ENCODE results near the gene METTL13. TPM values are rescaled to one million over a fixed set of nuclear protein-coding genes. Genes with fewer than 3 reads are reported as not detected.
A peak's percentile ranks its signal among the peaks of the same experiment; 100 is the strongest.

METTL13 gene
- total RNA-seq, 4 donors from 2014 or later = 19.9 to 23.8 (median 22.7) TPM

GRCh38 chr1:171800342-171800741, 18.9 kb downstream of the METTL13 start:
- intact Hi-C loops (cut with DNase I) = loop anchor here (2.0 kb wide), 1 partner anchor 184 kb away; no protein-coding TSS in a partner anchor

GRCh38 chr1:171800851-171801250, 19.4 kb downstream of the METTL13 start:
- no peak for TF ChIP-seq POLR2A (IDR thresholded peaks at IDR 0.05)
- TF ChIP-seq, protein P1, sequence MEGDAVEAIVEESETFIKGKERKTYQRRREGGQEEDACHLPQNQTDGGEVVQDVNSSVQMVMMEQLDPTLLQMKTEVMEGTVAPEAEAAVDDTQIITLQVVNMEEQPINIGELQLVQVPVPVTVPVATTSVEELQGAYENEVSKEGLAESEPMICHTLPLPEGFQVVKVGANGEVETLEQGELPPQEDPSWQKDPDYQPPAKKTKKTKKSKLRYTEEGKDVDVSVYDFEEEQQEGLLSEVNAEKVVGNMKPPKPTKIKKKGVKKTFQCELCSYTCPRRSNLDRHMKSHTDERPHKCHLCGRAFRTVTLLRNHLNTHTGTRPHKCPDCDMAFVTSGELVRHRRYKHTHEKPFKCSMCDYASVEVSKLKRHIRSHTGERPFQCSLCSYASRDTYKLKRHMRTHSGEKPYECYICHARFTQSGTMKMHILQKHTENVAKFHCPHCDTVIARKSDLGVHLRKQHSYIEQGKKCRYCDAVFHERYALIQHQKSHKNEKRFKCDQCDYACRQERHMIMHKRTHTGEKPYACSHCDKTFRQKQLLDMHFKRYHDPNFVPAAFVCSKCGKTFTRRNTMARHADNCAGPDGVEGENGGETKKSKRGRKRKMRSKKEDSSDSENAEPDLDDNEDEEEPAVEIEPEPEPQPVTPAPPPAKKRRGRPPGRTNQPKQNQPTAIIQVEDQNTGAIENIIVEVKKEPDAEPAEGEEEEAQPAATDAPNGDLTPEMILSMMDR (IDR thresholded peaks at IDR 0.05) = no peak
- 66 to 81% methylated on average over 3 of the region's 3 CpGs for WGBS, 2 donors
- no peak for DNase-seq
- Histone ChIP-seq H3K4me3 (replicated peaks in 1 of 3) (no peak overlapping the region), H3K27ac (no peak overlapping the region), H3K27me3 (no peaks in the 10 kb centered on the region), H3K36me3 (peaks cover 0 to 13% of the 10 kb centered on the region in 2 donors), H3K4me1 (peaks cover 15 to 17% of the 10 kb centered on the region in 2 donors), H3K9me3 (no peaks in the 10 kb centered on the region)
- intact Hi-C loops (cut with DNase I) = loop anchor here (2.0 kb wide), 1 partner anchor 184 kb away; no protein-coding TSS in a partner anchor

More at GRCh38 chr1:171800342-171800741, 18.9 kb downstream of the METTL13 start:
- 92 to 95% methylated on average over 3 of the region's 3 CpGs for WGBS, 2 donors
- Histone ChIP-seq H3K4me1 (peaks cover 15 to 17% of the 10 kb centered on the region in 2 donors), H3K36me3 (peaks cover 5 to 17% of the 10 kb centered on the region in 2 donors), H3K27ac (no peak overlapping the region), H3K27me3 (no peaks in the 10 kb centered on the region), H3K9me3 (no peaks in the 10 kb centered on the region), H3K4me3 (replicated peaks in 1 of 3) (no peak overlapping the region)
- no peak for TF ChIP-seq POLR2A (IDR thresholded peaks at IDR 0.05)
- TF ChIP-seq, protein P1 (IDR thresholded peaks at IDR 0.05) = no peak
- DNase-seq = no peak

DNA sequence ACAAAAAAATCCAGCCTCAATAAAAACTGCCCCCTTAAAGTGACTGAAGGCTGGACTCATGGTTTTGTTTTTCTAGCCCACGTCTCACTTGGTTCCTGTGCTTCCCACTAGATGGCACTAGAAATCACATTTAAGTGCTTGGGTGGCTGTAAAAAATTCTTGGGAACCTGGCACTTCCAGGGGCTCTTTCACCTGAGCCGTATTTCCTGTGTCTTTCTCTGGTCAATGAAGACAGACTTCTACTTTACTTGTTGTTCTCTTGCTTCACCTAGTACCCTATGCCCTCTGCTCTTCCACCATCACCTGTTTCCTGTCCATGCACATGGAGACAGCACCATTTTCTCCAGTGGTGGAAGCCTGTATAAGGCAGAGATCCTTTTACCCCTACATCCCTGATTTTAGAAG, 20.0 kb downstream of the METTL13 start:
- intact Hi-C loops (cut with DNase I) = loop anchor here (2.0 kb wide), 1 partner anchor 183 kb away; no protein-coding TSS in a partner anchor
- WGBS, 2 donors = 3 to 8% methylated on average over 2 of the region's 2 CpGs
- no peaks in the 10 kb centered on the region for H3K27me3 ChIP-seq
- peaks cover 0 to 8% of the 10 kb centered on the region in 2 donors for H3K36me3 ChIP-seq
- peak in 1 of 2 donors; percentile 31 for DNase-seq
- TF ChIP-seq POLR2A (IDR thresholded peaks at IDR 0.05) = no peak
- TF ChIP-seq, protein P1 (IDR thresholded peaks at IDR 0.05) = peak; percentile 53 to 89 (median 82)
- H3K9me3 ChIP-seq = no peaks in the 10 kb centered on the region
- peaks cover 15 to 17% of the 10 kb centered on the region in 2 donors for H3K4me1 ChIP-seq
- no peak overlapping the region for H3K4me3 ChIP-seq (replicated peaks in 1 of 3)
- no peak overlapping the region for H3K27ac ChIP-seq

DNA sequence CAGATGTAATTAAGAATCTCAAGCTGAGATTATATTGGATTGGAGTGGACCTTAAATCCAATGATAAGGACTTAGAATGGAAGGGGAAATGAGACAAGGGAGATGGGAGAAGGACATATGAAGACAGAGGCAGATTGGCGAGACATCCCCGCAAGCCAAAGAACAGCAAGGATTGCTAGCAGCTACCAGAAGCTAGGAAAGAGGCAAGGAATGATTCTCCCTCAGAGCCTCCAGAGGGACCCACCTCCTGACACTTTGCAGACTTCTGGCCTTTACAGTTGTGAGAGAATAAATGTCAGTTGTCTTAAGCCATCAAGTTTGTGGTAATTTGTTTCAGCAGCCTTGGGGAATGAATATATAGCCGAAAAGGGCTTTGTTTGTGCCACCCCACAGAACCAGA, 20.7 kb downstream of the METTL13 start:
- Histone ChIP-seq H3K27me3 (no peaks in the 10 kb centered on the region), H3K36me3 (peaks cover 0 to 1% of the 10 kb centered on the region in 2 donors), H3K27ac (no peak overlapping the region), H3K4me3 (replicated peaks in 1 of 3) (no peak overlapping the region), H3K4me1 (peaks cover 15 to 17% of the 10 kb centered on the region in 2 donors), H3K9me3 (no peaks in the 10 kb centered on the region)
- TF ChIP-seq POLR2A (IDR thresholded peaks at IDR 0.05) = no peak
- TF ChIP-seq, protein P1 (IDR thresholded peaks at IDR 0.05) = no peak
- intact Hi-C loops (cut with DNase I) = no loop called here
- WGBS, 2 donors = 94% methylated on average over 3 of the region's 3 CpGs
- DNase-seq = no peak

DNA sequence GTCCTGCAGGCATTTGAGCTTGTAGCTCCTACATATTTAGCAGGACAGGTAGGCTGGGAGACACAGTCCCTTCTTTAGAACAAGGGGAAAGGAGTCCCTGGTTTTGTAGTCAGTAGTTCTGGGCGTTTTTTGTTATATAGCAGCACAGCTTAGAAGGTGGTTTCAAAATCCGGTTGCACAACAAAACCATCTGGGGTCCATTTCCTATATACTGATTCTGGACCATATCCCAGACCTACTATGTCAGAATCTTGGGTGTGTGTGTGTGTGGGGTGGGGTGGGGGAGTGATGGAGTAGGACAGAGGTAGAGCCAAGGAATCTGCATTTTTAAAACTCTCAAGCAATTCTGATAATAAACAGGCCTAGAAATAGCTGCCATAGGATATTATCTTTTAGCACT, 21.6 kb downstream of the METTL13 start:
- intact Hi-C loops (cut with DNase I) = no loop called here
- Histone ChIP-seq H3K27ac (no peak overlapping the region), H3K27me3 (no peaks in the 10 kb centered on the region), H3K4me3 (replicated peaks in 1 of 3) (no peak overlapping the region), H3K9me3 (no peaks in the 10 kb centered on the region), H3K4me1 (peaks cover 15 to 17% of the 10 kb centered on the region in 2 donors), H3K36me3 (no peaks in the 10 kb centered on the region)
- no peak for DNase-seq
- 49 to 59% methylated on average over 2 of the region's 2 CpGs for WGBS, 2 donors
- TF ChIP-seq, protein P1 (IDR thresholded peaks at IDR 0.05) = no peak
- no peak for TF ChIP-seq POLR2A (IDR thresholded peaks at IDR 0.05)

All from thyroid gland (tissue), 4 donors.